Pons (tissue), 1 donor: Measurements from ENCODE around the gene GLDN.
A peak's percentile ranks its signal among the peaks of the same experiment; 100 is the strongest.

Experiments used
- DNase-seq: peaks from one replicate; pipeline ENCODE4 v3.0.0-alpha.2; 2016; ENCODE audit warnings: low spot score

Gene GLDN

GRCh38 chr15:51341366-51342226 is at the start of gene GLDN:
Gene GLDN, plus strand, starts transcription at chr15:51341655. Its CDS starts 30 bp downstream, at chr15:51341685.
- peak; percentile 87 for DNase-seq

GRCh38 chr15:51298620-51299019 is 42.8 kb upstream of the GLDN start:
- no peak for DNase-seq

GRCh38 chr15:51299187-51300015 is 42.1 kb upstream of the GLDN start:
- peak; percentile 80 for DNase-seq

- DNase-seq, result no peak
Measured at GRCh38 chr15:51302480-51302879, 39.0 kb upstream of the GLDN start.

GRCh38 chr15:51303462-51303980 is 37.9 kb upstream of the GLDN start:
- DNase-seq, result no peak

- DNase-seq, result no peak
Measured at GRCh38 chr15:51307325-51307724, 34.1 kb upstream of the GLDN start.

GRCh38 chr15:51307811-51308210 is 33.6 kb upstream of the GLDN start:
- DNase-seq, result peak; percentile 43

GRCh38 chr15:51310064-51310463 is 31.4 kb upstream of the GLDN start:
- no peak for DNase-seq

- DNase-seq, result no peak
Measured at GRCh38 chr15:51311510-51311909, 29.9 kb upstream of the GLDN start.

GRCh38 chr15:51312166-51313073 is 29.0 kb upstream of the GLDN start:
- no peak for DNase-seq

DNA sequence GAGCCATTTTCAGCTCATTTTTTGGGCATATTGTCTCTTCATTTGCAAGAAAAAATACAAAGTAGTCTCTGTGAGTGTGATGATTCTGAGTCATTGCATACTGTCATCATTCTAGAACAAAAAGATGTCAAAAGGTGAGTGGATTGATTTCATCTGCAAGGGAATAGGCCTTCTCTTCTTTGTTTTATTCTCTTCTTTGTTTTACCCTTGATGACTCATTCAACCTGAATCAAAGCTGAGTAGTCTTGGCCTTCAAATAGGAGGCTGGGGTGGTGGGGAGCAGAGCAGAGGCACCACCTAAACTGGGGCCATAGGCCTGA is 28.4 kb upstream of the GLDN start:
- DNase-seq, result no peak

- no peak for DNase-seq
Measured at GRCh38 chr15:51313644-51314280, 27.7 kb upstream of the GLDN start.

- DNase-seq, result no peak
Measured at GRCh38 chr15:51314391-51315337, 26.8 kb upstream of the GLDN start.

DNA sequence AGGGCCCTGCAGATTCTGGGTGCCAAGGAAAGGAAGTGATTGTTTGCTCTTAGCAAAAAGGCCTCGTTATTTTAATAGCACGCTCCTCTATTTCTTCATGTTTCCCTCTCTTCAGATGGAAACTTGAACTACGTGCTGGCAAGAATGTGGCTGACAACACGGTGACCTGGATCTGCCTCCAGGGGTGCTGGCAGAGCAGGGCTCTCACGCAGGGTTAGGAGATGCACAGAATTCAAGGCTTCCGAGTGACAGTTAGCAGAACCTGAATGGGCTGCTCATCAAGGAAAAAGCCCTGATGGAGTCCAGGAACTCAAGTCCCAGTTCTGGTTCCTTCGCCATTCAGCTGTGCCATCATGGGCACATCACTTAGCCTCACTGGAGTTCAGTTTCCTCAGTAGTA is 25.7 kb upstream of the GLDN start:
- no peak for DNase-seq

DNA sequence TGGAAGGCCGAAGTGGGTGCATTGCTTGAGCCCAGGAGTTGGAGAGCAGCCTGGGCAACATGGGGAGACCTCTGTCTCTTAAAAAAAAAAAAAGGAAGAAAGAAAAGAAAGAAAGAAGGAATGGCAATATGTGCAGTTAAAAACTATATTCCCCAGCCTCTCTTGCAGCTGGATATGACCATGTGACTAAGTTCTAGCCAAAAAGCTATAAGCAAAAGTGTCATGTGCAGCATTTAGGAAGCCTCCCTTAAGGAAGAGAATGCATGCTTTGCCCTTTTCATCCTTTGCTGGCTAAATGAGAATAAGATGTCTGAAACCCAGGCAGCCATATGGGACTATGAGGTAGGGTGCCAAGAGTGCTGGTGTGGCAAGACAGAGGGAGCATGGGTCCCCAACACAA is 24.8 kb upstream of the GLDN start:
- DNase-seq, result no peak

DNA sequence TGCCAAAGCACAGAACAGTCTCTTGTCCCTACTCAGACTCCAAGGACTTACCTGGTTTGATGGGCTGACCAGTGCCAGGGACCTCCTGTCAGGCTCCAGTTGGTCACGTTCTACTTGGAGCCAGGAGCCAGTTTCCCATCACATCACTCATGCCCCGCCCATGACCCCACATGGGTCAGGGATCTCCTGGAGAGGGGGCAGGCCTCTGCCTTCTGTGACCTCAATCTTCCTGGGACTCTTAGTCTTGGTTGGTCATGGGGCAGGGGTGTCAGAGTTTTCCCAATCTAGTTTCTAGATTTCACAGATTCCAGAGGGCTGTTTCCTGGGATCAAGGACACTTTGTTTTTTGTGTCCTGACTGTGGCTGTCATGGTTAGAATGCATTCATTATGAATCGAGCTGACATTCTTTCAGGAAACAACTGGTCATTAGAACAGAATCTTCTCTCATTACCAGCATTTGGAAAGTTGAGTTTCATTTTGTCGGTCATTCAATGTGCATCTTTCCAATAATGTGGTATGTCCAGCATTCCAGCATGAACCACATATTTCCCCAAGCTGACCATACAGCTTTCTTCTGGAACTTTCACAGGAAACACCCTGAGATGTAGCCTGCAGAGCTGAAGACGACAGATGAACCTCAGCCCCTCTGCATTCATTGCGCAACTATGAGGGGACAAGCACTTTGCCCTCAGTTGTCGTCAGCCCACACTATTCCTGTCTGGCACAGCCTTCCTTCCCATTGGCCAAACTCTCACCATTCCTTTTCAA is 22.9 kb upstream of the GLDN start:
- DNase-seq, result peak; percentile 34

- DNase-seq, result no peak
Measured at GRCh38 chr15:51319539-51319938, 21.9 kb upstream of the GLDN start.

- DNase-seq, result no peak
Measured at GRCh38 chr15:51320843-51321242, 20.6 kb upstream of the GLDN start.

DNA sequence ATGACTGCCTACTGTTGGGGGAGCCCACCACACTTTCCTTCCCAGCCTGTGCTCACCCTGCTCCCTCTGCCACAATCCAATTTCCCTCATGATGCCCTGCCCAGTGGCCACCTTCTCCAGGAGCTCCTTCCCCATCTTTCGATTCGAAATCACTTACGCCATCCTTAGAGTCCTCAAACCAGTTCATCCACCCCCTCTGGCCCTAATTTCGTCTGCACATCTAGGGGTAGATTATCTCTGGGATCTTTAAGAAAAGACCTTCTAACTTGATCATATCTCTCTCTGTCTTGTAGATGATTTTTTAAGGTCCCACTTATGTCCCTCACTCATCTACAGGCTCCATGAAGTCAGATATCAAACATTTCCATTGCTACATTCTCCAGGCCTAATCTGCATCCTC is 20.1 kb upstream of the GLDN start:
- no peak for DNase-seq
